ENCODE results near the gene DHCR24.

The DHCR24 gene

GRCh38 chr1:54857746-54858561, 29.0 kb downstream of the DHCR24 start:
- H3K4me3 ChIP-seq (ENCODE audit: severe bottlenecking) = no peak overlapping the region
- no peak for DNase-seq (ENCODE audit: low spot score)
- ATAC-seq (ENCODE audit: low read depth) = peak; percentile 82
- H3K27me3 ChIP-seq (ENCODE audit: insufficient read depth, poor library complexity, severe bottlenecking) = no peaks in the 10 kb centered on the region
- no peaks in the 10 kb centered on the region for H3K9me3 ChIP-seq (ENCODE audit: severe bottlenecking)
- H3K27ac ChIP-seq (ENCODE audit: poor library complexity, severe bottlenecking) = peak overlapping the region; percentile 86
- no peak for TF ChIP-seq CTCF (IDR thresholded peaks at IDR 0.05; ENCODE audit: poor library complexity, severe bottlenecking)
- H3K4me1 ChIP-seq (ENCODE audit: insufficient read depth, poor library complexity, severe bottlenecking) = peaks cover 37% of the 10 kb centered on the region
- H3K36me3 ChIP-seq (ENCODE audit: low read depth) = peaks cover 95% of the 10 kb centered on the region

DNA sequence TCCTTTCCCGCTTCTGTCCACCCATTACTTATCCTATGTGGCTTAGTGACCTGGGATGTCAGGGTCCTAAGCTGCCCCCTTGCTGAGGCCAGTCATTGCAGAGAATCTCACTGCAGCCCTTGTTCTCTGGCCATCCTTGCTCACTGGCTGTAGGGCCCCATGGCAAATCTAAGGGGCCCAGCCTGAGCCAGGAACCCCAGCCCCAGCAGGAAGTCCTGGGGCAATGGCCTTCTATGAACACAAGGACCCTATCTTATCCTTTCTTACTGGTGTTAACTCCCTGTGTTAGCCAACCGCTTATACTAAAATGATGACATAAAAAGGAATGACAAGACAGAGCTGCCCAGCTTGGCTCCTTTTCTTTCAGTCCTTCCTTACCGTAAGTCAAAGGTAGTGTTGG, 29.9 kb downstream of the DHCR24 start:
- H3K4me3 ChIP-seq (ENCODE audit: severe bottlenecking) = no peak overlapping the region
- H3K27me3 ChIP-seq (ENCODE audit: insufficient read depth, poor library complexity, severe bottlenecking) = no peaks in the 10 kb centered on the region
- ATAC-seq (ENCODE audit: low read depth) (no peak), DNase-seq (ENCODE audit: low spot score) (no peak)
- H3K4me1 ChIP-seq (ENCODE audit: insufficient read depth, poor library complexity, severe bottlenecking) = peaks cover 37% of the 10 kb centered on the region
- H3K27ac ChIP-seq (ENCODE audit: poor library complexity, severe bottlenecking) = peak overlapping the region; percentile 86
- H3K9me3 ChIP-seq (ENCODE audit: severe bottlenecking) = no peaks in the 10 kb centered on the region
- peaks cover 96% of the 10 kb centered on the region for H3K36me3 ChIP-seq (ENCODE audit: low read depth)
- no peak for TF ChIP-seq CTCF (IDR thresholded peaks at IDR 0.05; ENCODE audit: poor library complexity, severe bottlenecking)

GRCh38 chr1:54854381-54855020, 32.5 kb downstream of the DHCR24 start:
- Histone ChIP-seq H3K27ac (ENCODE audit: poor library complexity, severe bottlenecking) (no peak overlapping the region), H3K4me1 (ENCODE audit: insufficient read depth, poor library complexity, severe bottlenecking) (peaks cover 36% of the 10 kb centered on the region), H3K27me3 (ENCODE audit: insufficient read depth, poor library complexity, severe bottlenecking) (no peaks in the 10 kb centered on the region), H3K9me3 (ENCODE audit: severe bottlenecking) (no peaks in the 10 kb centered on the region), H3K36me3 (ENCODE audit: low read depth) (peaks cover 96% of the 10 kb centered on the region), H3K4me3 (ENCODE audit: severe bottlenecking) (no peak overlapping the region)
- TF ChIP-seq CTCF (IDR thresholded peaks at IDR 0.05; ENCODE audit: poor library complexity, severe bottlenecking) = no peak
- DNase-seq (ENCODE audit: low spot score) (no peak), ATAC-seq (ENCODE audit: low read depth) (no peak)

- H3K27me3 ChIP-seq (ENCODE audit: insufficient read depth, poor library complexity, severe bottlenecking) = no peaks in the 10 kb centered on the region
- no peaks in the 10 kb centered on the region for H3K9me3 ChIP-seq (ENCODE audit: severe bottlenecking)
- no peak for TF ChIP-seq CTCF (IDR thresholded peaks at IDR 0.05; ENCODE audit: poor library complexity, severe bottlenecking)
- peaks cover 29% of the 10 kb centered on the region for H3K4me1 ChIP-seq (ENCODE audit: insufficient read depth, poor library complexity, severe bottlenecking)
- no peak overlapping the region for H3K27ac ChIP-seq (ENCODE audit: poor library complexity, severe bottlenecking)
- DNase-seq (ENCODE audit: low spot score) = no peak
- no peak overlapping the region for H3K4me3 ChIP-seq (ENCODE audit: severe bottlenecking)
- ATAC-seq (ENCODE audit: low read depth) = no peak
- H3K36me3 ChIP-seq (ENCODE audit: low read depth) = peaks cover 96% of the 10 kb centered on the region
These were observed 33.1 kb downstream of the DHCR24 start for GRCh38 chr1:54853793-54854370.
